Panc1 (cell line): ENCODE data around the gene NEXN. TPM values are rescaled to one million over a fixed set of nuclear protein-coding genes. Genes with fewer than 3 reads are reported as not detected.

Source experiments
- ATAC-seq: fragments of 200-7000 bp; cut with Tn5 transposase; 2 replicates; pipeline ENCODE4 v1.9.1; 2020; ENCODE audit warnings: mild to moderate bottlenecking, moderate library complexity
- BruUV-seq: library from RNA; stranded (reverse); fragments of 400-500 nt; replicated peaks from 2 replicates; lab custom pipeline; 2021; lab: Mats Ljungman, UMichigan
- CTCF ChIA-PET: fragments of 300-600 bp; sonication (Branson Sonifier 250); formaldehyde crosslinking; loops from one replicate; lab custom pipeline; 2022; ENCODE audit warnings: antibody characterized with exemption; lab: Charles Lee
- POLR2A ChIA-PET: fragments of 300-600 bp; sonication (Branson Sonifier 250); formaldehyde crosslinking; loops from one replicate; lab custom pipeline; 2022; ENCODE audit warnings: antibody characterized with exemption; lab: Charles Lee
- DNase-seq: peaks from one replicate; pipeline ENCODE4 v3.0.0-alpha.2; 2010; ENCODE audit warnings: low read depth, low spot score
- H3K27ac ChIP-seq: 2 replicates; pipeline ENCODE4 v1.5.1; 2011; ENCODE audit warnings: mild to moderate bottlenecking, low read length, inconsistent platforms
- H3K27me3 ChIP-seq: fragments of 200-500 bp; sonication (Bioruptor generic); 2 replicates; pipeline ENCODE4 v1.6.0; 2014; ENCODE audit warnings: low read length, inconsistent platforms; ENCODE audit not compliant: control insufficient read depth, insufficient read depth
- H3K36me3 ChIP-seq: fragments of 200-500 bp; sonication (Bioruptor generic); 2 replicates; pipeline ENCODE4 v1.5.1; 2014; ENCODE audit warnings: inconsistent platforms, mild to moderate bottlenecking, low read length, moderate library complexity; ENCODE audit not compliant: control insufficient read depth, insufficient read depth
- H3K4me1 ChIP-seq: 2 replicates; pipeline ENCODE4 v1.5.1; 2011; ENCODE audit warnings: inconsistent platforms, mild to moderate bottlenecking, low read length, moderate library complexity; ENCODE audit not compliant: control insufficient read depth, insufficient read depth
- H3K4me3 ChIP-seq, 2 experiments: 2 replicates each; pipeline ENCODE4 v1.5.1; 2011 to 2012; ENCODE audit warnings: low read depth in 2 of 2, low read length in 2 of 2, mild to moderate bottlenecking in 2 of 2, inconsistent platforms in 1 of 2, moderate library complexity in 1 of 2
- H3K9me3 ChIP-seq: fragments of 200-500 bp; sonication (Bioruptor generic); 2 replicates; pipeline ENCODE4 v1.5.1; 2014; ENCODE audit warnings: low read depth, mild to moderate bottlenecking, inconsistent platforms, low read length, moderate library complexity; ENCODE audit not compliant: control insufficient read depth, insufficient read depth
- POLR2AphosphoS5 ChIP-seq: IDR thresholded peaks from 2 replicates; pipeline ENCODE4 v1.6.1; 2012; ENCODE audit warnings: mild to moderate bottlenecking, low read depth, low read length, moderate library complexity
- SIN3A ChIP-seq: IDR thresholded peaks from 2 replicates; pipeline ENCODE4 v1.6.1; 2012; ENCODE audit warnings: low read depth, mild to moderate bottlenecking, low read length, moderate library complexity, borderline replicate concordance; ENCODE audit not compliant: insufficient read depth
- TCF7L2 ChIP-seq: IDR thresholded peaks from 2 replicates; pipeline ENCODE4 v1.6.1; 2011; ENCODE audit warnings: mild to moderate bottlenecking, low read depth, low read length, inconsistent platforms
- in situ Hi-C: cut with HindIII; loops from 2 replicates; pipeline ENCODE4 v1.10.0; 2016; ENCODE audit warnings: low sequenced_read_pairs, low pct_unique_long_range_greater_than_20kb
- intact Hi-C: fragments of 100-400 bp; cut with micrococcal nuclease; formaldehyde crosslinking; loops from one replicate; pipeline ENCODE4 v1.10.0; 2022; ENCODE audit not compliant: unreplicated experiment
- total RNA-seq: library from RNA; stranded (reverse); gene quantifications from one replicate; pipeline ENCODE4 v1.2.1, GENCODE V29; 2021; ENCODE audit not compliant: unreplicated experiment
- TF ChIP-seq, protein P1 (sequence below), 2 experiments: IDR thresholded peaks; 2 replicates each; pipeline ENCODE4 v1.6.1; 2011 to 2012; ENCODE audit warnings: low read depth in 2 of 2, control low read depth in 1 of 2, low read length in 1 of 2, mild to moderate bottlenecking in 1 of 2, moderate library complexity in 1 of 2; ENCODE audit not compliant: insufficient read depth in 1 of 2
- TF ChIP-seq, protein P2 (sequence below): fragments of 450-650 bp; IDR thresholded peaks from 2 replicates; pipeline ENCODE4 v1.5.1; 2017; ENCODE audit warnings: mild to moderate bottlenecking

NEXN gene
- total RNA-seq, 1 experiment from 2014 or later = 5.4 TPM

DNA sequence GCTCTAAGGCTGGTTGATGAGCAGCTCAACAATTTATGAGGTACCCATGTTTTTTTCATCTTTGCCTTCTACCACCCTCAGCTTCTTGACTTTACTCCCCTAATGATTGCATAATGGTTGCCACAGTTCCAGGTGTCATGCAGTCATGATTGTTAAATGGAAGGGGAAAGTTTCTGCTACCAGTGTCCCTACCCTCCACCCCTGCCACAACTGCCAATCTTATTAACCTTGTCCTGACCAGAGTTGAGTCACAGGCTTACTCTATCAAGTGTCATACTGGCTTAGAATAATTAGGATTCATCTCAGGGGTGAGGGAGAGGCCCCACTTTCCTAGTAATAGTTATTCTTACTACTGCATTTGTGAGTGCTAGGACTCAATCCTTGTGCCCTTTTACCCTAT lies 98.4 kb downstream of the NEXN start:
- peaks cover 3% of the 10 kb centered on the region; the same call in 1 of the 2 replicates for H3K4me1 ChIP-seq
- no TSS peak for BruUV-seq
- H3K4me3 ChIP-seq = no peak overlapping the region
- TF ChIP-seq SIN3A (no peak), POLR2AphosphoS5 (no peak), TCF7L2 (no peak)
- TF ChIP-seq, protein P1, sequence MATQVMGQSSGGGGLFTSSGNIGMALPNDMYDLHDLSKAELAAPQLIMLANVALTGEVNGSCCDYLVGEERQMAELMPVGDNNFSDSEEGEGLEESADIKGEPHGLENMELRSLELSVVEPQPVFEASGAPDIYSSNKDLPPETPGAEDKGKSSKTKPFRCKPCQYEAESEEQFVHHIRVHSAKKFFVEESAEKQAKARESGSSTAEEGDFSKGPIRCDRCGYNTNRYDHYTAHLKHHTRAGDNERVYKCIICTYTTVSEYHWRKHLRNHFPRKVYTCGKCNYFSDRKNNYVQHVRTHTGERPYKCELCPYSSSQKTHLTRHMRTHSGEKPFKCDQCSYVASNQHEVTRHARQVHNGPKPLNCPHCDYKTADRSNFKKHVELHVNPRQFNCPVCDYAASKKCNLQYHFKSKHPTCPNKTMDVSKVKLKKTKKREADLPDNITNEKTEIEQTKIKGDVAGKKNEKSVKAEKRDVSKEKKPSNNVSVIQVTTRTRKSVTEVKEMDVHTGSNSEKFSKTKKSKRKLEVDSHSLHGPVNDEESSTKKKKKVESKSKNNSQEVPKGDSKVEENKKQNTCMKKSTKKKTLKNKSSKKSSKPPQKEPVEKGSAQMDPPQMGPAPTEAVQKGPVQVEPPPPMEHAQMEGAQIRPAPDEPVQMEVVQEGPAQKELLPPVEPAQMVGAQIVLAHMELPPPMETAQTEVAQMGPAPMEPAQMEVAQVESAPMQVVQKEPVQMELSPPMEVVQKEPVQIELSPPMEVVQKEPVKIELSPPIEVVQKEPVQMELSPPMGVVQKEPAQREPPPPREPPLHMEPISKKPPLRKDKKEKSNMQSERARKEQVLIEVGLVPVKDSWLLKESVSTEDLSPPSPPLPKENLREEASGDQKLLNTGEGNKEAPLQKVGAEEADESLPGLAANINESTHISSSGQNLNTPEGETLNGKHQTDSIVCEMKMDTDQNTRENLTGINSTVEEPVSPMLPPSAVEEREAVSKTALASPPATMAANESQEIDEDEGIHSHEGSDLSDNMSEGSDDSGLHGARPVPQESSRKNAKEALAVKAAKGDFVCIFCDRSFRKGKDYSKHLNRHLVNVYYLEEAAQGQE (IDR thresholded peaks at IDR 0.05; ENCODE audit: insufficient read depth in 1 of 2, low read depth in 2 of 2, low read length in 1 of 2) = no peak
- TF ChIP-seq, protein P2, sequence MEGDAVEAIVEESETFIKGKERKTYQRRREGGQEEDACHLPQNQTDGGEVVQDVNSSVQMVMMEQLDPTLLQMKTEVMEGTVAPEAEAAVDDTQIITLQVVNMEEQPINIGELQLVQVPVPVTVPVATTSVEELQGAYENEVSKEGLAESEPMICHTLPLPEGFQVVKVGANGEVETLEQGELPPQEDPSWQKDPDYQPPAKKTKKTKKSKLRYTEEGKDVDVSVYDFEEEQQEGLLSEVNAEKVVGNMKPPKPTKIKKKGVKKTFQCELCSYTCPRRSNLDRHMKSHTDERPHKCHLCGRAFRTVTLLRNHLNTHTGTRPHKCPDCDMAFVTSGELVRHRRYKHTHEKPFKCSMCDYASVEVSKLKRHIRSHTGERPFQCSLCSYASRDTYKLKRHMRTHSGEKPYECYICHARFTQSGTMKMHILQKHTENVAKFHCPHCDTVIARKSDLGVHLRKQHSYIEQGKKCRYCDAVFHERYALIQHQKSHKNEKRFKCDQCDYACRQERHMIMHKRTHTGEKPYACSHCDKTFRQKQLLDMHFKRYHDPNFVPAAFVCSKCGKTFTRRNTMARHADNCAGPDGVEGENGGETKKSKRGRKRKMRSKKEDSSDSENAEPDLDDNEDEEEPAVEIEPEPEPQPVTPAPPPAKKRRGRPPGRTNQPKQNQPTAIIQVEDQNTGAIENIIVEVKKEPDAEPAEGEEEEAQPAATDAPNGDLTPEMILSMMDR = no peak
- no peaks in the 10 kb centered on the region for H3K27me3 ChIP-seq
- intact Hi-C loops = no loop called here
- DNase-seq = no peak
- POLR2A ChIA-PET = no interaction called here
- CTCF ChIA-PET = no interaction called here
- no peaks in the 10 kb centered on the region for H3K9me3 ChIP-seq
- in situ Hi-C loops = no loop called here
- H3K27ac ChIP-seq = no peak overlapping the region
- H3K36me3 ChIP-seq = peaks cover 3% of the 10 kb centered on the region; the same call in 1 of the 2 replicates
- ATAC-seq = no peak

DNA sequence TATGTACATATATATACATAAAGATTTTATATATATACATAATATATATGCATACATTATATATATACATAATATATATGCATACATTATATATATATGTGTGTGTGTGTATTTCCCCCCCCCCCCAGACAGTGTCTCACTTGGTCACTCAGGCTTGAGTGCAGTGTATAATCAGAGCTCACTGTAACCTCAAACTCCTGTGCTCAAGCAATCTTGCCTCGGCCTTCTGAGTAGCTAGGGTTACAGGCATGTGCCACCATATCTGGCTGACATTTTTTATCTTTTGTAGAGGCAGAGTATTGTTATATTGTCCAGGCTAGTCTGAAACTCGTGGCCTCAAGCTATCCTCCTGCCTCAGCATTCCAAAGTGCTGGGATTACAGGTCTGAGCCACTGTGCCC lies 99.5 kb downstream of the NEXN start:
- intact Hi-C loops = no loop called here
- no peak overlapping the region for H3K4me3 ChIP-seq
- no peaks in the 10 kb centered on the region for H3K36me3 ChIP-seq
- DNase-seq (no peak), ATAC-seq (no peak)
- no peak overlapping the region for H3K27ac ChIP-seq
- no peaks in the 10 kb centered on the region for H3K9me3 ChIP-seq
- no TSS peak for BruUV-seq
- ChIA-PET POLR2A (interaction anchor here (0.6 kb wide), 1 partner anchor 302 kb away, joined by 5 read pairs; no protein-coding TSS in a partner anchor), CTCF (no interaction called here)
- no peaks in the 10 kb centered on the region for H3K27me3 ChIP-seq
- 0 out of 2 replicates have a peak, but pooled peaks cover 3% of the 10 kb centered on the region for H3K4me1 ChIP-seq
- in situ Hi-C loops = no loop called here
- TF ChIP-seq, protein P1 (IDR thresholded peaks at IDR 0.05; ENCODE audit: insufficient read depth in 1 of 2, low read depth in 2 of 2, low read length in 1 of 2) = no peak
- TF ChIP-seq, protein P2 = no peak
- TF ChIP-seq POLR2AphosphoS5 (no peak), TCF7L2 (no peak), SIN3A (no peak)
